ENCODE results near the gene PRPF40A.

The PRPF40A gene

DNA sequence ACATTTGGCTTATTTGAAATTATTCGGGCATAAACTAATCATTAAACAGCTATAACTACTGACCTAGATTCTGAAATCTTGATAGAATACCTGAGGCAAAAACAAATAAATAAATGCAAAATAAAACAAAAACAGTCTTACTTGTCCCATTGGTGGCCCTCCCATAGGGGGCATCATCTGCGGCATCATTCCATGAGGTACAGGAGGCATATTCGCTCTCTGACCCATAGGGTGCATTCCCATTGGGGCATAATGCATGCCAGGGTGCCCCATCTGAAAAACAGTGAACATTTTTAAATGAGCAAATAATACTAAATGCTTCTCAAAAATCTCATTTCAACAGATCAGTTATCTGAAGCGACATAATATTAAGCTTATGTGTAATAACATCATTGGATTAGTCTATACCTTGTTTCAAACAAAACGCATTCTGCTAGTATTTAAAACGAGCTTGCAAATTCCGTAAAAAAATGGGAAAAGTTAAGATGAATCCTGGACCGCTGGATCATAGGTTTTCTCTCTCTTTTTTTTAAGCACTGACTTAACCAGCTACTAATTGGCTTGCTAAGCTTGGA, 1.3 kb downstream of the PRPF40A start:
- H3K27me3 ChIP-seq (ENCODE audit: control insufficient read depth, insufficient read depth, low read length) = no peaks in the 10 kb centered on the region
- peaks cover 9% of the 10 kb centered on the region for H3K4me1 ChIP-seq (ENCODE audit: control insufficient read depth, low read depth, low read length)
- H3K27ac ChIP-seq (ENCODE audit: low read length) = peak overlapping the region; percentile 97
- H3K9me3 ChIP-seq (ENCODE audit: control insufficient read depth, low read depth, low read length) = no peaks in the 10 kb centered on the region
- H3K4me3 ChIP-seq (ENCODE audit: low read length) = peak overlapping the region; percentile 100
- H3K9ac ChIP-seq (ENCODE audit: low read length) = peak overlapping the region; percentile 99
- H3K36me3 ChIP-seq (ENCODE audit: control insufficient read depth, low read depth, low read length) = peaks cover 38% of the 10 kb centered on the region

- Histone ChIP-seq H3K4me3 (ENCODE audit: low read length) (peak overlapping the region; percentile 100), H3K27ac (ENCODE audit: low read length) (no peak overlapping the region), H3K36me3 (ENCODE audit: control insufficient read depth, low read depth, low read length) (peaks cover 46% of the 10 kb centered on the region), H3K9ac (ENCODE audit: low read length) (no peak overlapping the region), H3K4me1 (ENCODE audit: control insufficient read depth, low read depth, low read length) (peaks cover 9% of the 10 kb centered on the region), H3K27me3 (ENCODE audit: control insufficient read depth, insufficient read depth, low read length) (no peaks in the 10 kb centered on the region), H3K9me3 (ENCODE audit: control insufficient read depth, low read depth, low read length) (no peaks in the 10 kb centered on the region)
Observed at GRCh38 chr2:152715112-152715511, 2.1 kb downstream of the PRPF40A start.

- Histone ChIP-seq H3K27ac (ENCODE audit: low read length) (no peak overlapping the region), H3K4me1 (ENCODE audit: control insufficient read depth, low read depth, low read length) (peaks cover 5% of the 10 kb centered on the region), H3K9me3 (ENCODE audit: control insufficient read depth, low read depth, low read length) (no peaks in the 10 kb centered on the region), H3K27me3 (ENCODE audit: control insufficient read depth, insufficient read depth, low read length) (no peaks in the 10 kb centered on the region), H3K4me3 (ENCODE audit: low read length) (no peak overlapping the region), H3K9ac (ENCODE audit: low read length) (no peak overlapping the region), H3K36me3 (ENCODE audit: control insufficient read depth, low read depth, low read length) (peaks cover 59% of the 10 kb centered on the region)
Observed at GRCh38 chr2:152710713-152711112, 6.5 kb downstream of the PRPF40A start.

- H3K4me1 ChIP-seq (ENCODE audit: control insufficient read depth, low read depth, low read length) = no peaks in the 10 kb centered on the region
- H3K4me3 ChIP-seq (ENCODE audit: low read length) = no peak overlapping the region
- no peak overlapping the region for H3K9ac ChIP-seq (ENCODE audit: low read length)
- no peaks in the 10 kb centered on the region for H3K9me3 ChIP-seq (ENCODE audit: control insufficient read depth, low read depth, low read length)
- H3K36me3 ChIP-seq (ENCODE audit: control insufficient read depth, low read depth, low read length) = peaks cover 48% of the 10 kb centered on the region
- H3K27me3 ChIP-seq (ENCODE audit: control insufficient read depth, insufficient read depth, low read length) = no peaks in the 10 kb centered on the region
- no peak overlapping the region for H3K27ac ChIP-seq (ENCODE audit: low read length)
Observed at GRCh38 chr2:152708742-152709141, 8.5 kb downstream of the PRPF40A start.

- Histone ChIP-seq H3K9ac (ENCODE audit: low read length) (no peak overlapping the region), H3K27ac (ENCODE audit: low read length) (no peak overlapping the region), H3K4me3 (ENCODE audit: low read length) (no peak overlapping the region), H3K27me3 (ENCODE audit: control insufficient read depth, insufficient read depth, low read length) (no peaks in the 10 kb centered on the region), H3K36me3 (ENCODE audit: control insufficient read depth, low read depth, low read length) (peaks cover 30% of the 10 kb centered on the region), H3K9me3 (ENCODE audit: control insufficient read depth, low read depth, low read length) (no peaks in the 10 kb centered on the region), H3K4me1 (ENCODE audit: control insufficient read depth, low read depth, low read length) (peaks cover 4% of the 10 kb centered on the region)
Observed at GRCh38 chr2:152706477-152707021, 10.7 kb downstream of the PRPF40A start.

- no peak overlapping the region for H3K9ac ChIP-seq (ENCODE audit: low read length)
- no peaks in the 10 kb centered on the region for H3K27me3 ChIP-seq (ENCODE audit: control insufficient read depth, insufficient read depth, low read length)
- H3K4me3 ChIP-seq (ENCODE audit: low read length) = no peak overlapping the region
- no peaks in the 10 kb centered on the region for H3K9me3 ChIP-seq (ENCODE audit: control insufficient read depth, low read depth, low read length)
- H3K36me3 ChIP-seq (ENCODE audit: control insufficient read depth, low read depth, low read length) = peaks cover 5% of the 10 kb centered on the region
- peaks cover 4% of the 10 kb centered on the region for H3K4me1 ChIP-seq (ENCODE audit: control insufficient read depth, low read depth, low read length)
- H3K27ac ChIP-seq (ENCODE audit: low read length) = no peak overlapping the region
Observed at GRCh38 chr2:152701198-152701597, 16.1 kb downstream of the PRPF40A start.

DNA sequence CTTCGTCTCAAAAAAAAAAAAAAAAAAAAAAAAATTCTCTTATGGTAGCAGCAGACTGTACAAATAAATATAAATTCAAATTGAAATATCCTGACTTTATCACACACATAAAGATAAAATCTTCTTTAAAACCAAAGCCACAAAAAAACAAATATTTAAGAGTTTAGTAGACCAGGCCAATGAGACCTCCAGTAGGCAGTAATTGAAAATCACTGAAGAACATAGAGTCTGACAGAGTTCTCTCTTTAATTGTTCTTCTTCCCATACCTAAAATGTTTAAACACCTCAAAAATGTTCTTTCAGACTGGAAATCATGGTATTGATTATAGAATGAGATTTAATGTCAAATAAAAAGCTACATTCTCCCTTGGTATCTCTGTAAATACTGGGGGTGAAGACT, 20.8 kb downstream of the PRPF40A start:
- no peaks in the 10 kb centered on the region for H3K9me3 ChIP-seq (ENCODE audit: control insufficient read depth, low read depth, low read length)
- H3K4me3 ChIP-seq (ENCODE audit: low read length) = no peak overlapping the region
- no peak overlapping the region for H3K9ac ChIP-seq (ENCODE audit: low read length)
- H3K36me3 ChIP-seq (ENCODE audit: control insufficient read depth, low read depth, low read length) = peaks cover 22% of the 10 kb centered on the region
- H3K27me3 ChIP-seq (ENCODE audit: control insufficient read depth, insufficient read depth, low read length) = no peaks in the 10 kb centered on the region
- no peaks in the 10 kb centered on the region for H3K4me1 ChIP-seq (ENCODE audit: control insufficient read depth, low read depth, low read length)
- H3K27ac ChIP-seq (ENCODE audit: low read length) = no peak overlapping the region

- H3K27ac ChIP-seq (ENCODE audit: low read length) = no peak overlapping the region
- H3K9ac ChIP-seq (ENCODE audit: low read length) = no peak overlapping the region
- no peak overlapping the region for H3K4me3 ChIP-seq (ENCODE audit: low read length)
- peaks cover 22% of the 10 kb centered on the region for H3K36me3 ChIP-seq (ENCODE audit: control insufficient read depth, low read depth, low read length)
- no peaks in the 10 kb centered on the region for H3K9me3 ChIP-seq (ENCODE audit: control insufficient read depth, low read depth, low read length)
- no peaks in the 10 kb centered on the region for H3K4me1 ChIP-seq (ENCODE audit: control insufficient read depth, low read depth, low read length)
- H3K27me3 ChIP-seq (ENCODE audit: control insufficient read depth, insufficient read depth, low read length) = no peaks in the 10 kb centered on the region
Observed at GRCh38 chr2:152695763-152696162, 21.5 kb downstream of the PRPF40A start.

GRCh38 chr2:152694161-152694661, 23.1 kb downstream of the PRPF40A start:
- no peak overlapping the region for H3K27ac ChIP-seq (ENCODE audit: low read length)
- no peaks in the 10 kb centered on the region for H3K4me1 ChIP-seq (ENCODE audit: control insufficient read depth, low read depth, low read length)
- peaks cover 24% of the 10 kb centered on the region for H3K36me3 ChIP-seq (ENCODE audit: control insufficient read depth, low read depth, low read length)
- no peaks in the 10 kb centered on the region for H3K27me3 ChIP-seq (ENCODE audit: control insufficient read depth, insufficient read depth, low read length)
- no peak overlapping the region for H3K9ac ChIP-seq (ENCODE audit: low read length)
- H3K9me3 ChIP-seq (ENCODE audit: control insufficient read depth, low read depth, low read length) = no peaks in the 10 kb centered on the region
- H3K4me3 ChIP-seq (ENCODE audit: low read length) = no peak overlapping the region

- no peak overlapping the region for H3K27ac ChIP-seq (ENCODE audit: low read length)
- no peak overlapping the region for H3K4me3 ChIP-seq (ENCODE audit: low read length)
- H3K9me3 ChIP-seq (ENCODE audit: control insufficient read depth, low read depth, low read length) = no peaks in the 10 kb centered on the region
- H3K9ac ChIP-seq (ENCODE audit: low read length) = no peak overlapping the region
- no peaks in the 10 kb centered on the region for H3K27me3 ChIP-seq (ENCODE audit: control insufficient read depth, insufficient read depth, low read length)
- no peaks in the 10 kb centered on the region for H3K4me1 ChIP-seq (ENCODE audit: control insufficient read depth, low read depth, low read length)
- peaks cover 34% of the 10 kb centered on the region for H3K36me3 ChIP-seq (ENCODE audit: control insufficient read depth, low read depth, low read length)
Observed at GRCh38 chr2:152693033-152693432, 24.2 kb downstream of the PRPF40A start.

GRCh38 chr2:152686321-152686720, 30.9 kb downstream of the PRPF40A start:
- no peak overlapping the region for H3K4me3 ChIP-seq (ENCODE audit: low read length)
- H3K9me3 ChIP-seq (ENCODE audit: control insufficient read depth, low read depth, low read length) = peaks cover 9% of the 10 kb centered on the region
- H3K4me1 ChIP-seq (ENCODE audit: control insufficient read depth, low read depth, low read length) = no peaks in the 10 kb centered on the region
- no peaks in the 10 kb centered on the region for H3K27me3 ChIP-seq (ENCODE audit: control insufficient read depth, insufficient read depth, low read length)
- peaks cover 37% of the 10 kb centered on the region for H3K36me3 ChIP-seq (ENCODE audit: control insufficient read depth, low read depth, low read length)
- H3K9ac ChIP-seq (ENCODE audit: low read length) = no peak overlapping the region
- H3K27ac ChIP-seq (ENCODE audit: low read length) = no peak overlapping the region

DNA sequence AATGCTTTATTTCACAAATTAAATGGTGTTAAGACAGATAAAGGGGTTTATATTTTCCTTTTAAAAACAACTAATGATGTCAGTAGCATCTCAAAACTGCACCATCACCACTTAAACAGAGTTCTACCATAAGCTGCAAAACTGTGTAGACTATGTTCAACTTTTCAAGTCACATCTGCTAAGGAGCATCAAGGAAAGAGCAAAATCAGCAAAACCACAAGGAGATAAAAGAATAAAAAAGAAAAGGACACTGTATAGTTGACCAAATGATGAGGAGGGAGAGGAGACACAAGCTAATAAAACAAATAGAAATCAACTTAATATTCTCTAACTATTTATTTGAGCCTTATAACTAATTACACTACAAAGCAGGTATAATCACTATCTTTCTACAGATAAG, 33.9 kb downstream of the PRPF40A start:
- H3K9me3 ChIP-seq (ENCODE audit: control insufficient read depth, low read depth, low read length) = peaks cover 9% of the 10 kb centered on the region
- no peaks in the 10 kb centered on the region for H3K4me1 ChIP-seq (ENCODE audit: control insufficient read depth, low read depth, low read length)
- peaks cover 57% of the 10 kb centered on the region for H3K36me3 ChIP-seq (ENCODE audit: control insufficient read depth, low read depth, low read length)
- no peaks in the 10 kb centered on the region for H3K27me3 ChIP-seq (ENCODE audit: control insufficient read depth, insufficient read depth, low read length)
- H3K9ac ChIP-seq (ENCODE audit: low read length) = no peak overlapping the region
- no peak overlapping the region for H3K4me3 ChIP-seq (ENCODE audit: low read length)
- H3K27ac ChIP-seq (ENCODE audit: low read length) = no peak overlapping the region

Data from iPS-18a (cell line).